AG09309 (cell line): Measurements from ENCODE around the gene TMEM117.

ENCODE experiments used
- DNase-seq: peaks from one replicate; pipeline ENCODE4 v3.0.0-alpha.2; 2010; ENCODE audit warnings: low read depth
- H3K4me3 ChIP-seq: 2 replicates; pipeline ENCODE4 v1.5.1; 2011; ENCODE audit warnings: mild to moderate bottlenecking, low read depth, low read length, moderate library complexity; ENCODE audit not compliant: control insufficient read depth
- CTCF ChIP-seq: IDR thresholded peaks from 2 replicates; pipeline ENCODE4 v1.5.1; 2011; ENCODE audit warnings: mild to moderate bottlenecking, low read depth, low read length, inconsistent platforms; ENCODE audit not compliant: insufficient read depth, control insufficient read depth; ENCODE audit errors: missing control alignments

Gene TMEM117

GRCh38 chr12:43880547-43880946 lies 44.7 kb downstream of the TMEM117 start:
- TF ChIP-seq CTCF, result no peak
- H3K4me3 ChIP-seq, result no peak overlapping the region

GRCh38 chr12:43882578-43883178 lies 46.8 kb downstream of the TMEM117 start:
- H3K4me3 ChIP-seq, result no peak overlapping the region
- TF ChIP-seq CTCF, result peak; percentile 81
- DNase-seq, result peak; percentile 35

More at GRCh38 chr12:43880547-43880946, 44.7 kb downstream of the TMEM117 start:
- no peak for DNase-seq

GRCh38 chr12:43883311-43883710 lies 47.4 kb downstream of the TMEM117 start:
- no peak for TF ChIP-seq CTCF
- DNase-seq, result peak; percentile 46
- no peak overlapping the region for H3K4me3 ChIP-seq

GRCh38 chr12:43883748-43884147 lies 47.9 kb downstream of the TMEM117 start:
- no peak for TF ChIP-seq CTCF
- DNase-seq, result peak; percentile 8
- no peak overlapping the region for H3K4me3 ChIP-seq

GRCh38 chr12:43884683-43885410 lies 49.0 kb downstream of the TMEM117 start:
- DNase-seq, result no peak
- TF ChIP-seq CTCF, result no peak
- no peak overlapping the region for H3K4me3 ChIP-seq

GRCh38 chr12:43887397-43887796 lies 51.5 kb downstream of the TMEM117 start:
- no peak overlapping the region for H3K4me3 ChIP-seq
- no peak for TF ChIP-seq CTCF
- no peak for DNase-seq
